ENCODE data around the gene PARL.

DNA sequence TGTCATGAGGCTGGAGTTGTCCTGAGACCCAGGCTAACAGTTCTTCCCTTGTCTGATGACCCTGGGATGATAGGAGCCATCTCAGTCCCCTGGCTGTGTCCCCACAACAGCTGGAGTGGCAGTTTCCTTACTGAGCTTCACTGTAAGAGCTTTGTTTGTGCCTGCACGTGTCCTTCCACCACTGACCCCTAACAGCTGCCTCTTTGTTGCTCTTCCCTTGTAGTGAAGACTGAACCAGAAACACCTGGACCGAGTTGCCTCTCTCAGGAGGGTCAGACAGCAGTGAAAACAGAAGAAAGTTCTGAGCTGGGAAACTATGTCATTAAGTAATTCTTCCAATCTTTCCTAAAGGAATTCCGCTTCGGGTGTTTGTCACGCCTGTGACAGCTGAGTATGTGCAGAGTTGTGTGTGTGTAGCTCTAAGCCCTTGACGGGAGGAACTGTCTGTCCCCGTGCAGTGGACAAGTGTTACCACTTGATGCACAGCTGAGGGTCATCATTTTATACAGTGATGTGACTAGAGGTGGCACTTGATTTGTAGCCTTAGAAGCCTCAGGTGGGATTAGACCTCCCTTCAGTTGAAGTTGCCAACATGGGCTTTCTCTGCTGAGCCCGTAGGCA lies 84.3 kb downstream of the PARL start:
- no peak for TF ChIP-seq POLR2A (IDR thresholded peaks at IDR 0.05)
- no peak for TF ChIP-seq CTCF (IDR thresholded peaks at IDR 0.05)
